HG03354 (cell line): ENCODE measurements around the gene RNASE13.

Experiments
- ATAC-seq: cut with Tn5 transposase; IDR thresholded peaks from one replicate; pipeline ENCODE4 v1.9.1; 2021; ENCODE audit warnings: mild to moderate bottlenecking; ENCODE audit not compliant: unreplicated experiment, poor library complexity, severe bottlenecking

The RNASE13 gene

GRCh38 chr14:21034707-21035106, at the start of gene RNASE13:
TSS of gene RNASE13 (minus strand) at chr14:21034807. CDS start at chr14:21034288, 519 bp downstream.
- no peak for ATAC-seq

GRCh38 chr14:21084396-21084795, 49.8 kb upstream of the RNASE13 start:
- ATAC-seq = no peak

GRCh38 chr14:21083565-21084325, 49.1 kb upstream of the RNASE13 start:
- ATAC-seq = no peak

- ATAC-seq = no peak
Observed at GRCh38 chr14:21081521-21082142, 47.0 kb upstream of the RNASE13 start.

- ATAC-seq = no peak
Observed at GRCh38 chr14:21078726-21079125, 44.1 kb upstream of the RNASE13 start.

GRCh38 chr14:21078287-21078686, 43.7 kb upstream of the RNASE13 start:
- ATAC-seq = no peak

- no peak for ATAC-seq
Observed at GRCh38 chr14:21077672-21078071, 43.1 kb upstream of the RNASE13 start.

- no peak for ATAC-seq
Observed at GRCh38 chr14:21075719-21076437, 41.3 kb upstream of the RNASE13 start.

- no peak for ATAC-seq
Observed at GRCh38 chr14:21074398-21075272, 40.0 kb upstream of the RNASE13 start.

GRCh38 chr14:21073921-21074320, 39.3 kb upstream of the RNASE13 start:
- no peak for ATAC-seq

- ATAC-seq = no peak
Observed at GRCh38 chr14:21072781-21073339, 38.3 kb upstream of the RNASE13 start.

- no peak for ATAC-seq
Observed at GRCh38 chr14:21072031-21072473, 37.4 kb upstream of the RNASE13 start.

- ATAC-seq = peak; percentile 73
Observed at GRCh38 chr14:21071225-21072030, 36.8 kb upstream of the RNASE13 start.

GRCh38 chr14:21070610-21071224, 36.1 kb upstream of the RNASE13 start:
- peak; percentile 24 for ATAC-seq

GRCh38 chr14:21070083-21070609, 35.5 kb upstream of the RNASE13 start, which contains the start of gene ARHGEF40:
TSS of gene ARHGEF40 (plus strand) at chr14:21070304. CDS start at chr14:21070397, 93 bp downstream.
- ATAC-seq = no peak

- ATAC-seq = no peak
Observed at GRCh38 chr14:21069388-21070082, 34.9 kb upstream of the RNASE13 start.
